ENCODE results near the gene LRRC38. TPM values are rescaled to one million over a fixed set of nuclear protein-coding genes. Genes with fewer than 3 reads are reported as not detected.

The LRRC38 gene
- total and polyA plus RNA-seq, 2 of the 8 experiments (the other 6 are each of a cell fraction or from before 2014, with no cell fraction given) = 0.17 to 0.63 TPM

DNA sequence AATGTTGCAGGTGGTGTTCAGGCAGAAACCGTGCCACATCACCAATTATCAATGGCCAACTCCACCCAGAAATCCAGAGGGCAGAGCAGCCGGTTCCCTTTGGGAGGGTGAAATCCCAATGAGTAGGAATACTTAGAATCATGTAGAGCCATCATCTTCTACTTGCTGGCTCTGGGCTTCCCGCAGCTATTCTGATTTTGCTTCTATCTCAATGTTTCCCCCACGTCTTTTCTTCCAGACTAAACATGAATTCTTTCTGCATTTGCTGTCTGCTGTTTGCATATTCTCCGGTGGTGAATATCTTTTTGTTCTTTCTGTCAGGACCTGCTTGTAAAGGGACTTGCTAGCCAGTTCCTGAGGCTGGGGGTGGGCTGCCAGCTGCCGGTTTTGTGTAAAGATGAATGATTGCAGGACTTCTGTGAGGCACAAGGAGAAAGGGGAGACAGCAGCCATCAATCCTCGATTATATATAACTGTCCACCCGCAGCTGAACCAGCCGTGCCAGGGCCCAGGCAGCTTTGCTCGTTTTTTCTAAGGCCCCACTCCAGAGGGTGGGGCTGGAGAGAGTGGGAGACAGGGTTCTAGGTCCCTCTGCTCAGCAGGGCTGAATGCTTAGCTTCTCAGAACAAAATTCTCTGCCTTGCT is 70.3 kb downstream of the LRRC38 start:
- no peak overlapping the region for H2BK120ac ChIP-seq (replicated peaks; ENCODE audit: low read depth, low read length)
- no peak overlapping the region for H3K56ac ChIP-seq (replicated peaks; ENCODE audit: insufficient read length, low read depth, low read length)
- no peaks in the 10 kb centered on the region for H3K79me2 ChIP-seq (ENCODE audit: control insufficient read depth in 1 of 2, insufficient read depth in 2 of 2, low read length in 2 of 2)
- no peak overlapping the region for H3K4ac ChIP-seq (replicated peaks; ENCODE audit: insufficient read length, low read depth, low read length)
- TF ChIP-seq NRF1 (IDR thresholded peaks at IDR 0.05; ENCODE audit: low read depth, low read length) (no peak), TBP (IDR thresholded peaks at IDR 0.05; ENCODE audit: low read depth, low read length) (no peak), SIX5 (IDR thresholded peaks at IDR 0.05; ENCODE audit: low read depth, low read length) (no peak), HDAC6 (IDR thresholded peaks at IDR 0.05; ENCODE audit: low read depth, low read length) (no peak), JUND (IDR thresholded peaks at IDR 0.05; ENCODE audit: low read length) (no peak), BRCA1 (IDR thresholded peaks at IDR 0.05; ENCODE audit: low read depth, low read length) (no peak), KDM4A (IDR thresholded peaks at IDR 0.05; ENCODE audit: low read depth, low read length, severe bottlenecking) (no peak), POU5F1 (IDR thresholded peaks at IDR 0.05; ENCODE audit: low read depth, low read length) (no peak), RNF2 (IDR thresholded peaks at IDR 0.05; ENCODE audit: borderline replicate concordance, low read depth, low read length, missing control alignments, poor library complexity, severe bottlenecking) (no peak), POLR2A (IDR thresholded peaks at IDR 0.05; ENCODE audit: control extremely low read depth in 1 of 2, low read depth in 2 of 2, low read length in 2 of 2) (no peak), TAF7 (optimal IDR thresholded peaks at IDR 0.05; ENCODE audit: borderline replicate concordance, low read depth, low read length) (no peak), KDM5A (IDR thresholded peaks at IDR 0.05; ENCODE audit: low read length) (no peak)
- TF ChIP-seq, protein P1, sequence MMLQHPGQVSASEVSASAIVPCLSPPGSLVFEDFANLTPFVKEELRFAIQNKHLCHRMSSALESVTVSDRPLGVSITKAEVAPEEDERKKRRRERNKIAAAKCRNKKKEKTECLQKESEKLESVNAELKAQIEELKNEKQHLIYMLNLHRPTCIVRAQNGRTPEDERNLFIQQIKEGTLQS (IDR thresholded peaks at IDR 0.05; ENCODE audit: insufficient read depth, low read depth, low read length) = no peak
- no peak overlapping the region for H4K91ac ChIP-seq (replicated peaks; ENCODE audit: insufficient read length, low read length)
- H2AFZ ChIP-seq (ENCODE audit: low read length) = no peak overlapping the region
- H3K18ac ChIP-seq (ENCODE audit: extremely low read depth, low read length) = no peak overlapping the region
- no peak overlapping the region for H3K4me3 ChIP-seq (ENCODE audit: extremely low read depth in 1 of 4, insufficient read depth in 2 of 4, low read depth in 3 of 4, low read length in 4 of 4)
- H2BK12ac ChIP-seq (ENCODE audit: low read depth, low read length) = no peak overlapping the region
- ChIA-PET CTCF (ENCODE audit: partially characterized antibody) (no interaction called here), POLR2A (ENCODE audit: partially characterized antibody) (no interaction called here)
- no peak overlapping the region for H3K23ac ChIP-seq (ENCODE audit: insufficient read length)
- DNase-seq (ENCODE audit: low read depth in 1 of 2, low spot score in 2 of 2) = no peak
- WGBS, 2 experiments (ENCODE audit: extremely low coverage in 1 of 2, insufficient coverage in 1 of 2, insufficient read length in 1 of 2, insufficient replicate concordance in 2 of 2, low coverage in 1 of 2, low lambda C conversion rate in 2 of 2, missing lambda C conversion rate in 1 of 2) = 74% methylated on average over 10 of the region's 10 CpGs; no CpG with 5 or more reads in 1 of the 2 experiments
- no peak overlapping the region for H3K4me2 ChIP-seq (ENCODE audit: insufficient read depth in 1 of 2, low read depth in 2 of 2, low read length in 2 of 2)
- H4K20me1 ChIP-seq (replicated peaks in 1 of 2; ENCODE audit: control insufficient read depth in 1 of 2, insufficient read depth in 2 of 2, low read length in 2 of 2) = no peaks in the 10 kb centered on the region
- H3K27me3 ChIP-seq (replicated peaks in 1 of 4; ENCODE audit: control insufficient read depth in 3 of 4, extremely low read depth in 1 of 4, insufficient read depth in 3 of 4, low read length in 3 of 4) = no peaks in the 10 kb centered on the region
- peaks cover 22 to 72% of the 10 kb centered on the region in 2 experiments; a peak in 3 of 4 replicates for H3K9me3 ChIP-seq (ENCODE audit: insufficient read depth in 2 of 2, low read depth in 1 of 2, low read length in 1 of 2)
- no peak overlapping the region for H3K27ac ChIP-seq (ENCODE audit: low read depth, low read length)
- no peak overlapping the region for H3K9ac ChIP-seq (replicated peaks in 1 of 4; ENCODE audit: extremely low read depth in 1 of 4, low read depth in 3 of 4, low read length in 3 of 4)
- H3K79me1 ChIP-seq (ENCODE audit: low read depth, low read length) = no peaks in the 10 kb centered on the region
- H4K5ac ChIP-seq (ENCODE audit: insufficient read length, low read depth, low read length) = no peak overlapping the region
- no peaks in the 10 kb centered on the region for H3K23me2 ChIP-seq (ENCODE audit: low read depth, low read length)
- no peak overlapping the region for H2BK15ac ChIP-seq (ENCODE audit: low read length)
- no peaks in the 10 kb centered on the region for H3K36me3 ChIP-seq (ENCODE audit: control insufficient read depth in 2 of 4, insufficient read depth in 4 of 4, low read length in 3 of 4)
- H4K8ac ChIP-seq (ENCODE audit: extremely low read depth, insufficient read depth, low read length) = no peak overlapping the region
- H3K4me1 ChIP-seq (replicated peaks in 1 of 4; ENCODE audit: control insufficient read depth in 3 of 4, insufficient read depth in 4 of 4, low read length in 3 of 4) = no peaks in the 10 kb centered on the region
- H2AK5ac ChIP-seq (ENCODE audit: low read depth, low read length) = no peak overlapping the region
- no peak overlapping the region for H3K14ac ChIP-seq (ENCODE audit: insufficient read length)
- FAIRE-seq = no peak
- no peak overlapping the region for H2BK5ac ChIP-seq (ENCODE audit: low read depth, low read length)
- no peak overlapping the region for H2BK20ac ChIP-seq (ENCODE audit: low read length)
